Caco-2 (cell line): ENCODE data around the gene ZNF195. TPM values are rescaled to one million over a fixed set of nuclear protein-coding genes. Genes with fewer than 3 reads are reported as not detected.
"Not testable (repeated sequence)": the region's sequence is repeated elsewhere in the genome, so short reads cannot be mapped to it uniquely, and the experiment has no call there.

Experiments used
- Bru-seq: library from RNA; stranded (reverse); fragments of 400-500 nt; gene quantifications from one replicate; lab custom pipeline; 2021; lab: Mats Ljungman, UMichigan
- BruChase-seq, 2 experiments: library from RNA; stranded (reverse); fragments of 400-500 nt; gene quantifications; one replicate each; lab custom pipeline; 2021; lab: Mats Ljungman, UMichigan
- BruUV-seq: library from RNA; stranded (reverse); fragments of 400-500 nt; replicated peaks from 2 replicates; lab custom pipeline; 2021; lab: Mats Ljungman, UMichigan
- CTCF ChIA-PET: fragments of 300-600 bp; sonication (Branson Sonifier 250); formaldehyde crosslinking; loops from one replicate; lab custom pipeline; 2022; ENCODE audit warnings: antibody characterized with exemption; lab: Charles Lee
- POLR2A ChIA-PET: fragments of 300-600 bp; sonication (Branson Sonifier 250); formaldehyde crosslinking; loops from one replicate; lab custom pipeline; 2022; ENCODE audit warnings: antibody characterized with exemption; lab: Charles Lee
- DNase-seq, 2 experiments: peaks; one replicate each; pipeline versions ENCODE4 v3.0.0 to v3.0.0-alpha.2; 2020 to 2022
- H3K27me3 ChIP-seq: replicated peaks from 2 replicates; pipeline ENCODE4 v1.6.0; 2011; ENCODE audit warnings: low read length; ENCODE audit not compliant: control insufficient read depth, insufficient read depth
- H3K36me3 ChIP-seq: 2 replicates; pipeline ENCODE4 v1.5.1; 2011; ENCODE audit warnings: low read length; ENCODE audit not compliant: control insufficient read depth, insufficient read depth
- H3K4me1 ChIP-seq: fragments of 250-450 bp; sonication (Bioruptor Pico); 2 replicates; pipeline ENCODE4 v1.5.1; 2020; ENCODE audit warnings: mild to moderate bottlenecking
- H3K4me3 ChIP-seq: 2 replicates; pipeline ENCODE4 v1.5.1; 2011; ENCODE audit warnings: low read depth, mild to moderate bottlenecking, control low read depth, low read length
- H3K9me3 ChIP-seq: fragments of 250-450 bp; sonication (Bioruptor Pico); 2 replicates; pipeline ENCODE4 v1.5.1; 2020; ENCODE audit warnings: mild to moderate bottlenecking, moderate library complexity
- H3K27ac Mint-ChIP-seq: one replicate; pipeline ENCODE4 v1.8.0; 2022; ENCODE audit warnings: mixed read lengths; ENCODE audit not compliant: unreplicated experiment
- H3K27me3 Mint-ChIP-seq: one replicate; pipeline ENCODE4 v1.8.0; 2022; ENCODE audit warnings: mixed read lengths; ENCODE audit not compliant: insufficient read depth, unreplicated experiment
- H3K36me3 Mint-ChIP-seq: one replicate; pipeline ENCODE4 v1.8.0; 2022; ENCODE audit warnings: mild to moderate bottlenecking, mixed read lengths; ENCODE audit not compliant: insufficient read depth, unreplicated experiment
- H3K4me1 Mint-ChIP-seq: one replicate; pipeline ENCODE4 v1.8.0; 2022; ENCODE audit warnings: low read depth, mixed read lengths; ENCODE audit not compliant: unreplicated experiment
- H3K4me3 Mint-ChIP-seq: one replicate; pipeline ENCODE4 v1.8.0; 2022; ENCODE audit warnings: mild to moderate bottlenecking, moderate library complexity, mixed read lengths; ENCODE audit not compliant: unreplicated experiment
- H3K9me3 Mint-ChIP-seq: one replicate; pipeline ENCODE4 v1.8.0; 2022; ENCODE audit warnings: mixed read lengths; ENCODE audit not compliant: unreplicated experiment
- intact Hi-C: fragments of 100-400 bp; cut with micrococcal nuclease; formaldehyde crosslinking; loops from one replicate; pipeline ENCODE4 v1.10.0; 2022; ENCODE audit not compliant: unreplicated experiment
- long read RNA-seq: library from polyadenylated mRNA; stranded (forward); transcript quantifications from one replicate; pipeline ENCODE4 v2.0.0, GENCODE V29; 2022
- total RNA-seq: library from RNA; stranded (reverse); gene quantifications from 2 replicates; pipeline ENCODE4 v1.2.3, GENCODE V29; 2022
- TF ChIP-seq, protein P1 (sequence below), 2 experiments: fragments of 200-600 bp in 1 of 2; IDR thresholded peaks; 1 replicate in 1 of 2; 2 replicates in 1 of 2; pipeline versions ENCODE4 v1.5.1 to v1.8.0; 2011 to 2022; ENCODE audit warnings: antibody characterized with exemption in 1 of 2, control low read depth in 1 of 2, inconsistent platforms in 1 of 2, low read depth in 1 of 2, low read length in 1 of 2, mild to moderate bottlenecking in 1 of 2, moderate library complexity in 1 of 2; ENCODE audit not compliant: insufficient read depth in 1 of 2, severe bottlenecking in 1 of 2, unreplicated experiment in 1 of 2

Gene ZNF195
- 51.2 and 57.5 TPM in 2 replicates for total RNA-seq
- percentile 94 among the genes with signal in this experiment for Bru-seq, nascent RNA
- BruChase-seq, experiment 1, labeled RNA remaining after a 2-hour chase, result percentile 94 among the genes with signal in this experiment
- BruChase-seq, experiment 2, labeled RNA remaining after a 6-hour chase, result percentile 87 among the genes with signal in this experiment
- long read RNA-seq, transcript ZNF195-204 (4 exons, 2,970 nt), result major isoform, 19 of 60 reads
- long read RNA-seq, partial matches to known transcripts, result 0 of 60 reads
- long read RNA-seq, other reads (novel, unspliced or antisense), result 30 of 60 reads

DNA sequence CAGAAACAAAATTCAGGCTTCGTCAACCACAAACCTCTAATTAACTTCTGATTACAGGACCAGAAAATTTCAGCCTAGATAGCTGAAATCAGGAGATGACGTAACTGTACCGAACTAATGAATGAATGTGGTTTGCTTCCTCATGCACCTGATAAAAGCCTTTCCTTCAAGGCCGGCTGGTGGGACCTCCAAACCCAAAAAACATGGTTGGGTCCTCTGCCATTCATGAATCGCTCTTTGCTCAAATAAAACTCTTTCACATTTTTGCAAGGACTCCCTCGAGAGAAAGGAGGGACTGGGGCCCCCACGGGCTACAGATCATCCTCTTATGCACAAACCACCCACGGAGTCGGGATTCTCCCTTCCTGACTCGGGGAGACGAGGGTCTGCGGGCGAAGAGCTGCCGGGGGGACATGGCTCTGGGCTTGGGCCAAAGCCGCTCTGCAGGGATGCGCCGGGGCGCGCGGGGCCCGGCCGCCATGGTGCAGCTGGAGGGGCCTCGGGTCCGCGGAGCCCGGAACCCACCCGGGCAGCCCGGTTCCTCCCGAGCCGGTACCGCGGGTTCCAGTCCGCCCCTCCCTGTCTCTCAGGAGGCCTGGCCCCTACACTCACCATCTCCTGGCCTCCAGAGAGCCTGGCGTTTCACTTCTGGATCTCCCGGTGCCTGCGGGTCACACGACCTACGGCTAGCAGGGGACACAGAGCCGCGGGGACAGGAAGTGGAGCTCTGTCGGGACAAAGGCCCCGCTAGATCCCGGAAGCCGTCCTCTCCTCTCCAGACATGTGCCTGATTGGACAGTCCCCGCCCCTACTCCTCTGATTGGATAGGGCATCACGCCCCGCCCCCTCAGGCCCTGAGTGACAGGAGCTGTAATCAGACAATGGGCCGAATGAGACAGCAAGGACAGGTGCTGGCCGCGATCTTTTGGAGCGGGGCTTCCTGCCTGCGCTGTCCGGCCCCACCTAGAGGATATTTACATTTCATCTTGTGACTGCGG lies at the start of gene ZNF195:
Gene ZNF195 (minus strand): TSS at position 721 of the 998 bp plus-strand sequence. CDS start 106 bp downstream, at position 615.
- TF ChIP-seq, protein P1, sequence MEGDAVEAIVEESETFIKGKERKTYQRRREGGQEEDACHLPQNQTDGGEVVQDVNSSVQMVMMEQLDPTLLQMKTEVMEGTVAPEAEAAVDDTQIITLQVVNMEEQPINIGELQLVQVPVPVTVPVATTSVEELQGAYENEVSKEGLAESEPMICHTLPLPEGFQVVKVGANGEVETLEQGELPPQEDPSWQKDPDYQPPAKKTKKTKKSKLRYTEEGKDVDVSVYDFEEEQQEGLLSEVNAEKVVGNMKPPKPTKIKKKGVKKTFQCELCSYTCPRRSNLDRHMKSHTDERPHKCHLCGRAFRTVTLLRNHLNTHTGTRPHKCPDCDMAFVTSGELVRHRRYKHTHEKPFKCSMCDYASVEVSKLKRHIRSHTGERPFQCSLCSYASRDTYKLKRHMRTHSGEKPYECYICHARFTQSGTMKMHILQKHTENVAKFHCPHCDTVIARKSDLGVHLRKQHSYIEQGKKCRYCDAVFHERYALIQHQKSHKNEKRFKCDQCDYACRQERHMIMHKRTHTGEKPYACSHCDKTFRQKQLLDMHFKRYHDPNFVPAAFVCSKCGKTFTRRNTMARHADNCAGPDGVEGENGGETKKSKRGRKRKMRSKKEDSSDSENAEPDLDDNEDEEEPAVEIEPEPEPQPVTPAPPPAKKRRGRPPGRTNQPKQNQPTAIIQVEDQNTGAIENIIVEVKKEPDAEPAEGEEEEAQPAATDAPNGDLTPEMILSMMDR (IDR thresholded peaks at IDR 0.05; ENCODE audit: insufficient read depth in 1 of 2, low read depth in 1 of 2, low read length in 1 of 2, severe bottlenecking in 1 of 2, unreplicated experiment in 1 of 2), result no peak
- H3K27ac Mint-ChIP-seq, result peak within 1 kb of the TSS; percentile 99
- H3K27me3 Mint-ChIP-seq, result no peaks in the 10 kb centered on the region
- H3K27me3 ChIP-seq, result no peaks in the 10 kb centered on the region
- H3K9me3 ChIP-seq, result no peaks in the 10 kb centered on the region
- ChIA-PET CTCF (interaction anchor here (0.6 to 1.5 kb wide), 3 partner anchors 30 to 430 kb away, joined by 3 to 19 read pairs (median 3); no protein-coding TSS in a partner anchor), POLR2A (interaction anchor here (0.5 to 1.1 kb wide), 8 partner anchors 10 to 462 kb away, joined by 3 to 8 read pairs (median 3); partner anchors contain the start of genes NAP1L4 and RHOG)
- H3K36me3 Mint-ChIP-seq, result peaks cover 51% of the 10 kb centered on the region
- H3K4me3 Mint-ChIP-seq, result peak within 1 kb of the TSS; percentile 98
- peaks cover 5% of the 10 kb centered on the region for H3K36me3 ChIP-seq
- peak; percentile 99 to 100 for DNase-seq
- peaks cover 16% of the 10 kb centered on the region for H3K4me1 ChIP-seq
- intact Hi-C loops, result loop anchor here (1.0 kb wide), 1 partner anchor 44 kb away; no protein-coding TSS in a partner anchor
- H3K4me1 Mint-ChIP-seq, result peaks cover 7% of the 10 kb centered on the region
- H3K9me3 Mint-ChIP-seq, result no peaks in the 10 kb centered on the region
- BruUV-seq, result TSS peak; percentile 42
- peak within 1 kb of the TSS; percentile 93 for H3K4me3 ChIP-seq

DNA sequence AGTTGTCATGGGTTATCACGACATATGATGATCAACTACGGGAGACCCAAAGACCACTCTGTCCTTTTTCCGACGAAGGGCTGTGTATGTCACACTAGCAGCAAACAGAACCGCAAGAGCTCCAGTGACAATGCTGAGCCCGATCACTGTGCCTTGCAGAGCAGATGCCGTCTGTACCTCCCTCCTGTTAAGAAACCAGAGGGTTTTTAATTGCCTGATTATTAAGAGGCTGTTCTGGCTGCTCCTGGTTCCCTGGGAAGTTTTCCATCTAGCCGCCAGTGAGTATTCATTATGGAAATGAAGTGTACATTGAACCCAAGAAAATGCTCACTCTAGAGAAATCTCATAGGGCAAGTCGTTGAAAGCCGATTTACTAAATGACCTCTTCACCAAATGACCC lies 49.1 kb upstream of the ZNF195 start:
- H3K27me3 ChIP-seq, H3K4me1 Mint-ChIP-seq, H3K27me3 Mint-ChIP-seq, POLR2A ChIA-PET, H3K4me3 Mint-ChIP-seq, H3K27ac Mint-ChIP-seq, H3K4me3 ChIP-seq, intact Hi-C loops, DNase-seq, BruUV-seq, H3K9me3 Mint-ChIP-seq, H3K36me3 Mint-ChIP-seq, CTCF ChIA-PET, H3K9me3 ChIP-seq, H3K36me3 ChIP-seq, H3K4me1 ChIP-seq: not testable (repeated sequence)

DNA sequence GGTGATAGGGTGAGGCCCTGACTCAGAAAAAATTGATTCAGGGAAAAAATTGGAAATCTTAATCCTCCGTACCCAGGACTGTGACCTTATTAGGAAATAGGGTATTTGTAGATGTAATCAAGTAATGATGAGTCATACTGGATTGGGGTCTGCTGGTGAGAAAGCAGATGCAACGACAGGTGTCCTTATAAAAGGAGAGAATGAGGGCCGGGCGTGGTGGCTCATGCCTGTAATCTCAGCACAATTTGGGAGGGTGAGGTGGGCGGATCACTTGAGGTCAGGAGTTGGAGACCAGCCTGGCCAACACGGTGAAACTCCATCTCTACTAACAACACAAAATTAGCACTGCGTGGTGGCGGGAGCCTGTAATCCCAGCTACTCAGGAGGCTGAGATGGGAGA lies 47.6 kb upstream of the ZNF195 start:
- H3K27ac Mint-ChIP-seq, H3K9me3 Mint-ChIP-seq, POLR2A ChIA-PET, H3K27me3 Mint-ChIP-seq, BruUV-seq, H3K4me3 Mint-ChIP-seq, H3K36me3 ChIP-seq, H3K4me1 Mint-ChIP-seq, H3K4me3 ChIP-seq, DNase-seq, H3K27me3 ChIP-seq, H3K9me3 ChIP-seq, CTCF ChIA-PET, intact Hi-C loops, H3K4me1 ChIP-seq: not testable (repeated sequence)
- peaks cover 13% of the 10 kb centered on the region for H3K36me3 Mint-ChIP-seq

DNA sequence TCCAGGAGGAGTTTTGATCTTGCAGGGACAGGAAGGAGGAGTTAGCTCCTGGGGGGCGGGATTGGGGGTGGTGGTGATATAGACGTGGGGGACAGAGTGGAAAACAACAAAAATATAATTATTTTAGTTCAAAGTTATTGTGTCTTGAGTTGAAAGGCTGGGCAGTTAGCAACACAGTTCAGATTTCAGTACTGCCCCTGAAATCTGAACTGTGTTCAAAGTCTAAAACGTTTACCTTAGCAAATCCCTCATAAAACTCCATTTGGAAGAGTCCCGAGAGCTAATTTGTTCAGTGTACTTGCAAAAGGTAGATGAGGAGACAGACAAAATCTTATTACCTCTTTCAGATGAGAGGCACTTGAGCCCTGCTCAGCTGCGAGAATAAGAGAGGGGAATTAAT lies 45.0 kb upstream of the ZNF195 start:
- H3K4me3 Mint-ChIP-seq, result peak overlapping the region; percentile 88
- POLR2A ChIA-PET, result not testable (repeated sequence)

DNA sequence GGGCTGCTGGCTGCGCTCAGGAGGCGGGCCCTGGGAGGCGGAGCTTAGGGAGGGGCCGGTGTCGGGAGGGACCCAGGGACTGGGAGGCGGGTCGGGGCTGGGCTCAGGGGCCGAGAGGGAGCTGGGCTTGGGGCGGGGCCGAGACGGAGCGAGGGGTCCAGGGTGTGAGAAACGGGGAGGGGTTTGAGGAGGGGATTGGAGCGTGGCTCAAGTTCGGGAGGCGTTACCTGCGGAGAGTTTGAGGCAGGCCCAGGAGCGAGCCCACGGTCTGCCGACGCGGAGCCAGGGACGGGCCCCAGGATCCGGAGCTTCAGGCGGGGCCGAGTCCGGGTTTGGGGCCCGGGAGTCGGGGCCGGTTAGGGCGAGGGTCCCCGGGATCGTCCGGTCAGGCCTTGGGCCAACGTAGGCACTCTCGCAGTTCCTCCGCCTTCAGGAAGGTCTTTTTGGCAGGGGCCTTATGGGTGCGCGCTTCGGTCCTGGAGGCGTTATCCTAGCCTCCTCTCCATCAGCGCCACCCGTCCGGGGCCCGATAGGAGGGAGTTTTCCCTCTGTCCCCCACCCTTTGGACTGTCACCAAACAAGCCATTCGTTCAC lies 44.3 kb upstream of the ZNF195 start:
- CTCF ChIA-PET, result interaction anchor here (0.9 to 1.3 kb wide), 2 partner anchors 15 to 54 kb away, joined by 3 to 5 read pairs; no protein-coding TSS in a partner anchor
- BruUV-seq, result TSS peak; percentile 56
- Mint-ChIP-seq H3K36me3 (peaks cover 13% of the 10 kb centered on the region), H3K4me3 (peak overlapping the region; percentile 88), H3K27ac (peak overlapping the region; percentile 94)
- H3K9me3 ChIP-seq, H3K4me1 Mint-ChIP-seq, H3K27me3 Mint-ChIP-seq, H3K9me3 Mint-ChIP-seq, DNase-seq, H3K4me1 ChIP-seq, H3K27me3 ChIP-seq, intact Hi-C loops, H3K36me3 ChIP-seq: not testable (repeated sequence)
- H3K4me3 ChIP-seq, result peak overlapping the region; percentile 73
- POLR2A ChIA-PET, result interaction anchor here (0.9 kb wide), 1 partner anchor 44 kb away, joined by 4 read pairs; the partner anchor contains the start of gene ZNF195

More for the DNA sequence above, 45.0 kb upstream of the ZNF195 start:
- H3K27me3 ChIP-seq, H3K9me3 Mint-ChIP-seq, H3K9me3 ChIP-seq, H3K27me3 Mint-ChIP-seq, BruUV-seq, DNase-seq, H3K27ac Mint-ChIP-seq, H3K36me3 ChIP-seq, intact Hi-C loops, H3K4me1 Mint-ChIP-seq, H3K4me1 ChIP-seq: not testable (repeated sequence)
- H3K36me3 Mint-ChIP-seq, result peaks cover 13% of the 10 kb centered on the region
- CTCF ChIA-PET, result interaction anchor here (1.3 kb wide), 1 partner anchor 53 kb away, joined by 5 read pairs; no protein-coding TSS in a partner anchor
- H3K4me3 ChIP-seq, result peak overlapping the region; percentile 73
